Loucy (cell line): Measurements from ENCODE around the gene TRANK1.
"Not testable (repeated sequence)": the region's sequence is repeated elsewhere in the genome, so short reads cannot be mapped to it uniquely, and the experiment has no call there.

Experiments used
- H2AFZ ChIP-seq: fragments of 200-600 bp; sonication (generic); 2 replicates; pipeline ENCODE4 v1.6.0; 2016; ENCODE audit warnings: antibody characterized with exemption, mild to moderate bottlenecking, low read length, moderate library complexity
- H3F3A ChIP-seq: fragments of 200-600 bp; 2 replicates; pipeline ENCODE4 v1.6.0; 2016; ENCODE audit warnings: antibody characterized with exemption, low read depth, mild to moderate bottlenecking
- H3K27me3 ChIP-seq: fragments of 200-600 bp; sonication (generic); 2 replicates; pipeline ENCODE4 v1.6.1; 2014; ENCODE audit warnings: low read length, mild to moderate bottlenecking; ENCODE audit not compliant: insufficient read depth, poor library complexity, severe bottlenecking
- H3K36me3 ChIP-seq: fragments of 200-600 bp; sonication (generic); 2 replicates; pipeline ENCODE4 v1.6.1; 2016; ENCODE audit warnings: low read length; ENCODE audit not compliant: insufficient read depth
- H3K4me1 ChIP-seq: fragments of 200-600 bp; sonication (generic); 2 replicates; pipeline ENCODE4 v1.5.1; 2014; ENCODE audit warnings: low read length, mild to moderate bottlenecking; ENCODE audit not compliant: insufficient read depth, poor library complexity, severe bottlenecking
- H3K4me2 ChIP-seq: fragments of 200-600 bp; sonication (generic); 2 replicates; pipeline ENCODE4 v1.6.0; 2014; ENCODE audit warnings: antibody characterized with exemption, low read length, low read depth, mild to moderate bottlenecking; ENCODE audit not compliant: poor library complexity, severe bottlenecking
- H3K4me3 ChIP-seq: fragments of 200-600 bp; sonication (generic); 2 replicates; pipeline ENCODE4 v1.5.1; 2014; ENCODE audit warnings: low read length, mild to moderate bottlenecking, mixed read lengths; ENCODE audit not compliant: poor library complexity, severe bottlenecking
- H3K79me2 ChIP-seq: fragments of 200-600 bp; sonication (generic); 2 replicates; pipeline ENCODE4 v1.6.1; 2014; ENCODE audit warnings: low read length; ENCODE audit not compliant: insufficient read depth
- H3K9ac ChIP-seq: fragments of 200-600 bp; sonication (generic); 2 replicates; pipeline ENCODE4 v1.6.0; 2014; ENCODE audit warnings: mild to moderate bottlenecking, low read depth, low read length, moderate library complexity; ENCODE audit not compliant: poor library complexity, severe bottlenecking
- H3K9me2 ChIP-seq: fragments of 200-600 bp; sonication (generic); replicated peaks from 2 replicates; pipeline ENCODE4 v1.6.1; 2016; ENCODE audit warnings: low read depth, low read length, mixed read lengths
- H3K9me3 ChIP-seq: fragments of 200-600 bp; sonication (generic); 2 replicates; pipeline ENCODE4 v1.6.1; 2014; ENCODE audit warnings: mild to moderate bottlenecking, antibody characterized with exemption, low read length, low read depth; ENCODE audit not compliant: insufficient read depth
- H4K20me1 ChIP-seq: fragments of 200-600 bp; sonication (generic); 2 replicates; pipeline ENCODE4 v1.6.0; 2014; ENCODE audit warnings: antibody characterized with exemption, low read length, mild to moderate bottlenecking; ENCODE audit not compliant: insufficient read depth, poor library complexity, severe bottlenecking
- CTCF ChIP-seq: fragments of 200-600 bp; sonication (generic); conservative IDR thresholded peaks from 2 replicates; pipeline ENCODE4 v1.5.1; 2014; ENCODE audit warnings: mild to moderate bottlenecking, antibody characterized with exemption, low read length
- EZH2phosphoT487 ChIP-seq: fragments of 200-600 bp; IDR thresholded peaks from 2 replicates; pipeline ENCODE4 v1.6.1; 2018; ENCODE audit warnings: antibody characterized with exemption, mild to moderate bottlenecking, moderate library complexity, borderline replicate concordance

Gene TRANK1

GRCh38 chr3:36904641-36905040, 40.2 kb downstream of the TRANK1 start:
- Histone ChIP-seq H3K27me3 (no peaks in the 10 kb centered on the region), H3K9me2 (no peaks in the 10 kb centered on the region), H3K36me3 (no peaks in the 10 kb centered on the region), H3K79me2 (no peaks in the 10 kb centered on the region), H2AFZ (no peak overlapping the region), H3F3A (no peaks in the 10 kb centered on the region; the same call in 1 of the 2 replicates), H3K4me2 (no peak overlapping the region), H3K4me3 (no peak overlapping the region), H3K9ac (peak overlapping the region; percentile 12), H3K4me1 (peaks cover 69% of the 10 kb centered on the region), H3K9me3 (no peaks in the 10 kb centered on the region), H4K20me1 (no peaks in the 10 kb centered on the region)
- peak; percentile 54 for TF ChIP-seq CTCF
- no peak for TF ChIP-seq EZH2phosphoT487

DNA sequence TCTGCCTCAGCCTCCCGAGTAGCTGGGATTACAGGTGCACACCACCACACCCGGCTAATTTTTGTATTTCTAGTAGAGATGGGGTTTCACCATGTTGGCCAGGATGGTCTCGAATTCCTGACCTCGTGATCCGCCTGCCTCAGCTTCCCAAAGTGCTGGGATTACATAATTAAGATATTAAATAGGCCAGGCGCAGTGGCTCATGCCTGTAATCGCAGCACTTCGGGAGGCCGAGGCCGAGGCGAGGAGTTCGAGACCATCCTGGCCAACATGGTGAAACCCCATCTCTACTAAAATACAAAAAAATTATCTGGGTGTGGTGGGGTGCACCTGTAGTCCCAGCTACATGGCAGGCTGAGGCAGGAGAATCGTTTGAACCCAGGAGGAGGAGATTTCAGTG, 40.8 kb downstream of the TRANK1 start:
- H3F3A ChIP-seq, H2AFZ ChIP-seq, H3K36me3 ChIP-seq, H3K9me3 ChIP-seq, H4K20me1 ChIP-seq, H3K27me3 ChIP-seq, H3K9me2 ChIP-seq, H3K9ac ChIP-seq, H3K79me2 ChIP-seq, H3K4me3 ChIP-seq: not testable (repeated sequence)
- peak overlapping the region; percentile 73 for H3K4me2 ChIP-seq
- H3K4me1 ChIP-seq = peaks cover 65% of the 10 kb centered on the region

DNA sequence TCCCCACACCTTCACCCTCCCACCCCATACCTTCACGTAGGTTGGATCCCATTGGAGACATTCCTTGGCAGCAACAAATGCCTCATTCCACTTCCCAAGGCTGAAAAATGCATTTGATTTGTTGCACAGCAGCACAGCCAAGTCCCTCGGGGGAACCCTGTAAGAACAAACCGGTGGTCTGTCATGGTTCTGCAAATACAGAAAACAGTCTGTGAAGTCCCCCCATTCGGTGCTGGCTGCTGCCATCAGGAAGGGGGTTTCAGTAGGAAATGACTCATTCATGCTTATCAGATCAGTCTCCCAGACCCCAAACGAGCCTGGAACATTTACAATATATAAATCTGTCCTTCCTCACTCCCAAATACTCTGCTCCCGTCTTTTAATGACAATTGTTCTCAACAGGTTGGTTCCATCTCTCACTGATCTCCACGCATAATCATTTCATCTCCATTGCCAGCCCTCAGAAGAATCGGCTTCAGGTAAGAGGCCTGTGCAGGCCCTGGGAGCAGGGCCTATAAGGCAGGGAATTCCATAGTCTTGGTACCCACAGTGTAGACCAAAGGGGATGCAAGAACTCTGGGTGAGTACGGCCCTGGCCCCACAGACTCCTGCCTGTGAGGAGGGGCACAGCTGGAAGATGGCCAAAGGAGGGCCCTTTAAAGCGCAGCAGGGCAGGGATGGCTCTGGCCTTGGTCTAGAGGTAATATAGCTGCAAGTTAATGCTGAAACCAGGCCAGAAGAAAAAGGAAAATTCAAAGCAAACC, 41.6 kb downstream of the TRANK1 start:
- H3K4me3 ChIP-seq = peak overlapping the region; percentile 57
- H3K9me2 ChIP-seq = no peaks in the 10 kb centered on the region
- H3K4me2 ChIP-seq = peak overlapping the region; percentile 73
- peak overlapping the region; percentile 24 for H2AFZ ChIP-seq
- H3F3A ChIP-seq = no peaks in the 10 kb centered on the region; the same call in 1 of the 2 replicates
- H3K79me2 ChIP-seq = no peaks in the 10 kb centered on the region
- peak overlapping the region; percentile 52 for H3K9ac ChIP-seq
- TF ChIP-seq CTCF (no peak), EZH2phosphoT487 (no peak)
- H3K4me1 ChIP-seq = peaks cover 57% of the 10 kb centered on the region
- no peaks in the 10 kb centered on the region for H3K9me3 ChIP-seq
- H3K36me3 ChIP-seq = no peaks in the 10 kb centered on the region
- H3K27me3 ChIP-seq = no peaks in the 10 kb centered on the region
- H4K20me1 ChIP-seq = no peaks in the 10 kb centered on the region

DNA sequence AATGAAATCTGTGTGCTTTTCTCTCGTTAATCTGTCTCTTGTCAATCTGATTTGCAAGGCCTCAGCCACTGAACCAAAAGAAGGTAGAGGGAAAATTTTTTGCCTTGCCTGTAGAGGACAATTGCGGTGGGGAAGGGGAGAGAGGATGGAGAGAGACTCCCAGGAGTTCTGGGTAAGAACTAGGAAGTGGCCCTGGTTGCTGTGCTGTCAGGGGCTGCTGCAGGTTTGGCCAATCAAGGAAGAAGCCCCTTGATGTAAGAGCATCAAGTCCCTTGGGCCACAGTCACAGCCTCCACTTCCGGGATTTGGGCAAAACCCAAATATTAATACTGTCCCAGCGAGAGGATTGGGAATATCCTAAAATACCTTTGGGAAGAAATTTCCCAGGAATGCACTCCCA, 43.3 kb downstream of the TRANK1 start:
- H3K27me3 ChIP-seq = no peaks in the 10 kb centered on the region
- no peak overlapping the region for H2AFZ ChIP-seq
- no peak overlapping the region for H3K4me3 ChIP-seq
- no peaks in the 10 kb centered on the region for H3K36me3 ChIP-seq
- no peak overlapping the region for H3K9ac ChIP-seq
- TF ChIP-seq CTCF (no peak), EZH2phosphoT487 (no peak)
- no peaks in the 10 kb centered on the region for H3K79me2 ChIP-seq
- no peaks in the 10 kb centered on the region for H4K20me1 ChIP-seq
- no peaks in the 10 kb centered on the region for H3K9me3 ChIP-seq
- H3F3A ChIP-seq = no peaks in the 10 kb centered on the region; the same call in 1 of the 2 replicates
- peak overlapping the region; percentile 56 for H3K4me2 ChIP-seq
- peaks cover 55% of the 10 kb centered on the region for H3K4me1 ChIP-seq
- no peaks in the 10 kb centered on the region for H3K9me2 ChIP-seq
